GM21360 (cell line): ENCODE data around the gene ABCD1.

Experiments
- ATAC-seq: cut with Tn5 transposase; IDR thresholded peaks from one replicate; pipeline ENCODE4 v1.9.1; 2021; ENCODE audit warnings: mild to moderate bottlenecking, moderate library complexity; ENCODE audit not compliant: unreplicated experiment

Gene ABCD1

GRCh38 chrX:153770601-153771414, 46.2 kb downstream of the ABCD1 start:
- ATAC-seq, result no peak

- no peak for ATAC-seq
Observed at GRCh38 chrX:153771415-153772315, 47.0 kb downstream of the ABCD1 start.

GRCh38 chrX:153772316-153773217, 47.9 kb downstream of the ABCD1 start:
- no peak for ATAC-seq

GRCh38 chrX:153773218-153773611, 48.6 kb downstream of the ABCD1 start:
- no peak for ATAC-seq

GRCh38 chrX:153773741-153774575, 49.3 kb downstream of the ABCD1 start:
- ATAC-seq, result no peak

- ATAC-seq, result no peak
Observed at GRCh38 chrX:153774576-153775292, 50.1 kb downstream of the ABCD1 start.

GRCh38 chrX:153775293-153776119, 50.9 kb downstream of the ABCD1 start:
- ATAC-seq, result no peak

GRCh38 chrX:153776120-153776599, 51.5 kb downstream of the ABCD1 start:
- ATAC-seq, result no peak

- ATAC-seq, result no peak
Observed at GRCh38 chrX:153776611-153777045, 52.0 kb downstream of the ABCD1 start.

GRCh38 chrX:153777261-153778090, 52.8 kb downstream of the ABCD1 start:
- ATAC-seq, result no peak

GRCh38 chrX:153778181-153778580, 53.5 kb downstream of the ABCD1 start:
- ATAC-seq, result no peak

- no peak for ATAC-seq
Observed at GRCh38 chrX:153778684-153779101, 54.0 kb downstream of the ABCD1 start.

GRCh38 chrX:153779891-153780677, 55.4 kb downstream of the ABCD1 start:
- ATAC-seq, result no peak

- ATAC-seq, result no peak
Observed at GRCh38 chrX:153780678-153781427, 56.2 kb downstream of the ABCD1 start, which contains the start of gene SRPK3. Gene SRPK3 (plus strand): TSS chrX:153781041. CDS start chrX:153781087, 46 bp downstream.

GRCh38 chrX:153781428-153782047, 56.9 kb downstream of the ABCD1 start:
- ATAC-seq, result no peak
